Superior temporal gyrus (tissue), 1 donor: Measurements from ENCODE around the gene ATP6V1C2.
"Not testable (repeated sequence)": the region's sequence is repeated elsewhere in the genome, so short reads cannot be mapped to it uniquely, and the experiment has no call there.

Source experiments
- DNase-seq: peaks from one replicate; pipeline ENCODE4 v3.0.0-alpha.2; 2016; ENCODE audit errors: extremely low spot score

Gene ATP6V1C2

GRCh38 chr2:10785260-10785659 lies 63.8 kb downstream of the ATP6V1C2 start:
- DNase-seq = no peak

- DNase-seq = no peak
These were observed 65.0 kb downstream of the ATP6V1C2 start for GRCh38 chr2:10786240-10786982.

GRCh38 chr2:10787176-10787968 lies 65.9 kb downstream of the ATP6V1C2 start:
- DNase-seq = no peak

- no peak for DNase-seq
These were observed 67.4 kb downstream of the ATP6V1C2 start for GRCh38 chr2:10788855-10789254.

DNA sequence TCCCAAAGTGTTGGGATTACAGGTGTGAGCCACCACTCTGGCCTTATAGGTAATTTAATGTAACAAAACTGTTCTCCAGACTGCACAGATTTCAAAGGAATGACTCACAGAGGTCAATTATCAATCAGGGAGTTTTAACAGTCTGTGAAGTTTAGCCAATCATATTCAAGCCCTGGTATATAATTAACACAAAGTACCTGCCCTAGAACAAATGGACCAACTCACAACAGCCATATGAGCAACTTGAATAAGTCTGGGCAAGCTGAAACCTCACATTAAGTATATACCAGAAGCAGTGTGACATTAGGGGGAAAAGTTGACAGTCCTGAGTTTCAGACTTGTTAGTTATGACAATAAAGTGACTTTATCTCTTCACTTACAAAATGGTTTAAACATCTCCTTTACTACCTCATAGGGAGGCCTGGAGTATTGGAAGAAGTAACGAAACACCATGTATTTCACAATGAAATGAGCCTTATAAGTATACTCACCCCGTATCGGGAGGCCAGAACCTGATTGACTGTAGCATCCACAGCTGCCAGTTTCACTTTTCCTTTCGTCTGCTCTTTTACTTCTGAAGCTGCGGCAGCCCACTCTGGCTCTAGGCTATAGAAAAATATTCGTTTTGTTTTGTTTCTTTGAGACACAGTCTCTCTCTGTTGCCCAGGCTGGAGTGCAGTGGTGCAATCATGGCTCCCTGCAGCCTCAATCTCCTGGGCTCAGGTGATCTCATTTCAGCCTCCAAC lies 69.0 kb downstream of the ATP6V1C2 start:
- DNase-seq = no peak

DNA sequence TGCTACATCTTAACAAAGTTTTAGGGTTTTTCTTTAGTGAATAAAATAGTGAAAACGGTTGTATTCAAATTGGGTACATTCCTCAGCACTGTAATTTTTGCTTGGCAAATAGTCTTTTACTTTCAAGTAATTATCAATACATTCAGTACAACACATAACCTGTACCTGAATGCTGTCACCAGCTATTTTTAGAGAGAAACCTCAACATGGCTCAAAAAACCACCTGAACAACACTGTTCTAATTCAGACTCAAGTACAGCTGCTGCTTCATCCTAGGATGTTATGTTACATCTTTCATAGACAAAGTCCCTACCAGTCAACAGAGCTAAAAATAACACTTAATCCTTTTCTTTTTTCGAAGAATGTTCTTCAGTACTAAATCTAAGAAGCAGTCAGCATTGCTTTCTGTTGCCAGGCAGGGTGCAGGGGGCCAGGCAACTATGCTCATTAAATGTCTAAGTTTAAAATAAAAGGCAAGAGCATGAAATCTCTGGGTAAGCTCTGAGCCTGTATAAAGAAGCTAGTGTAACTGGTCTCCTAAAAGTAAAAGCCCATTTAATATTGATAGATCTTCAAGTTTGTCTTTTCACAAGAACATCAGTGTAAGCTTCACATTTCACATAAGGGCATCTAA lies 70.7 kb downstream of the ATP6V1C2 start:
- DNase-seq = no peak

GRCh38 chr2:10792660-10793400 lies 71.4 kb downstream of the ATP6V1C2 start:
- DNase-seq = no peak

DNA sequence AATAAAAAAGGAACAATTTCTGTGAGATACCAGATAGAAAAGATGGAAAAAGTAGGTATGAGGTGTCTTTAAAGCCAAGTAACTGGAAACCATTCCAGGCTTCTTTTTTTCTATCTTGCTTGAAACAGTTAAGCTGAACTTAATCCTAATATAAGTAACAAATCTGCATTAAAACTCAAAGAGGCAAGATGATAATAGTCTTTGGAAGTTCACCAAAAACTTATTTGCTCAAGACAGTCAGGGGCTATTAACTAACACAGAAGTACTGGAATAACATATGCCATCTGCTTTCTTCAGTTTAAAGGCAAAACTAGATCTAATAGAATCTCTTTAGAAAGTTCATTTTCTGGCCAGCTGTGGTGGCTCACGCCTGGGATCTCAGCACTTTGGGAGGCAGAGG lies 72.4 kb downstream of the ATP6V1C2 start:
- no peak for DNase-seq

DNA sequence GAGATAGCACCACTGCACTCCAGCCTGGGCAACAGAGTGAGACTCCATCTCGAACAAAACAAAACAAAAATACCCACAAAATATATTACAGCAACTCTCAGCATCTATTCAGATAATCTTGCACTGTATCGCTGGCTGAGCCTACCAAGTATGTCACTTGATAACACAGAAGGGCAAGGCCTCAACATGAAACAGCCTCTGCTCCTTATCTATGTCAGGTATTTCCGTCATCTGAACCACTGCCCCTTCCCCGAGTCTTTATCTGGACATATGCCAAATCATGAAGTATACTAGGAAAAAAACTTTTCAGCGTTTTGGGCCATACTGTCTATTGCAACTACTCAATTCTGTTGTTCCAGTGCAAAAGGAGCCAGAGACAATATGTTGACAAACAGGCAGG lies 73.4 kb downstream of the ATP6V1C2 start:
- no peak for DNase-seq

- DNase-seq = no peak
These were observed 74.1 kb downstream of the ATP6V1C2 start for GRCh38 chr2:10795508-10796046.

DNA sequence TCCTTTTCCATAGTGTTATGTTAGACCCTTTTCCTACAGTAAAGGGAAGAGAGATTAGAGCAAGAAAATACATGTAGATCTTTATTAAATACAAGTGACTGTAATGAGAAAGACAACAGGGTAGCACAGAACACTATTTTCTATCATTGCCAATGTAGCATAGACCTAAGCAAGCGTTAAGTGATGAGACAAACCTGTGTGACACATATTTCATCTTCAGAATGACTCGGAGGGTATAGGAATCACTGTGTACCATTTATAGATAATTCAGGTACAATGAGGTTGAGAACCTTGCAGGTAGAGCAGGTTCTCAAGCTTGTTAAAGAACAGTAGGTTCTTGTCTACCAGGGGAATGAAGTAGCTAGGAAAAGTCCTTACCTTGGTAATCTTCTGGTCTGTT lies 75.3 kb downstream of the ATP6V1C2 start:
- DNase-seq = no peak

GRCh38 chr2:10798783-10799182 lies 77.4 kb downstream of the ATP6V1C2 start:
- DNase-seq = no peak

DNA sequence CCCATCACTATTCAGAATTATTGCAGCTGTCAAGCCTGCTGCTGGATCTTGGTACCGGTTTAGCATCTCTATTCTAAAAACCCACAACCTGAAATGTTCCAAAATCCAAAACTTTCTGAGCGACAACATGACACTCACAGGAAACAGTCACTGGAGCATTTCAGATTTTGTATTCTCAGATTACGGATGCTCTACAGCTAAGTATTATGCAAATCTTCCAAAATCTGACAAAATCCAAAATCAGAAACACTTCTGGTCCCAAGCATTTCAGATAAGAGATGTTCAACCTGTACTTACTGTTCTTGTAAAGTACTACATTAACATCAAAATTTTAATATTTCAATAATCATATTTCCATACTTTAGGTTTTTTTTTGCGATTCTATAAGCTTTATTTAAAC lies 78.7 kb downstream of the ATP6V1C2 start:
- DNase-seq = no peak

- no peak for DNase-seq
These were observed 81.2 kb downstream of the ATP6V1C2 start for GRCh38 chr2:10802657-10803056.

DNA sequence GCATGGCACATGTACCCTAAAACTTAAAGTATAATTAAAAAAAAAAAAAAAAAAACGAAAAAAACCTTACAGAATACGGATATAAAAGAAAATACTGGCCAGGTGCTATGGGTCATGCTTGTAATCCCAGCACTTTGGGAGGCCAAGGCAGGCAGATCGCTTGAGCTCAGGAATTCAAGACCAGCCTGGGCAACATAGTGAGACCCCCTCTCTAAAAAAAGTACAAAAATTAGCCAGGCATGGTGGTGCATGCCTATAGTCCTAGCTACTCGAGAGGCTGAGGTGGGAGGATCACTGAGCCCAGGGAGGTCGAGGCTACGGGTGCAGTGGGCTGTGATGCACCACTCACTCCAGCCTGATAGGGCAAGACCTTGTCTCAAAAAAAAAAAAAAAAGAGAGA lies 84.6 kb downstream of the ATP6V1C2 start:
- not testable (repeated sequence) for DNase-seq

DNA sequence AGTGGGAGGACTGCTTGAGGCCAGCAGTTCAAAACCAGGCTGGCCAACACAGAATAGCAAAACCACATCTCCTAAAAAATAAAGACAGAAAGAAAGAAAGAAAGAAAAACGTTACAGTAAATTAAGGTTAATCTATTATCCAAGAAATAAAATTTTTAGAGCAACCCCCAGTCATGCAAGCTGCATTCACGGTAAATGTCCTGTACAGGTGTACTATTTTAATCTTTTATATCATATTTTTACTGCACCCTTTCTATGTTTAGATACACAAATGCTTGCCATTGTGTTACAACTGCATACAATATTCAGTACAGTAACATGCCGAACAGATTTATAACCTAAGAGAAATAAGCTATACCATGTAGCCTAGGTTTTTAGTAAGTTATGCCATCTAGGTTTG lies 85.1 kb downstream of the ATP6V1C2 start:
- no peak for DNase-seq

DNA sequence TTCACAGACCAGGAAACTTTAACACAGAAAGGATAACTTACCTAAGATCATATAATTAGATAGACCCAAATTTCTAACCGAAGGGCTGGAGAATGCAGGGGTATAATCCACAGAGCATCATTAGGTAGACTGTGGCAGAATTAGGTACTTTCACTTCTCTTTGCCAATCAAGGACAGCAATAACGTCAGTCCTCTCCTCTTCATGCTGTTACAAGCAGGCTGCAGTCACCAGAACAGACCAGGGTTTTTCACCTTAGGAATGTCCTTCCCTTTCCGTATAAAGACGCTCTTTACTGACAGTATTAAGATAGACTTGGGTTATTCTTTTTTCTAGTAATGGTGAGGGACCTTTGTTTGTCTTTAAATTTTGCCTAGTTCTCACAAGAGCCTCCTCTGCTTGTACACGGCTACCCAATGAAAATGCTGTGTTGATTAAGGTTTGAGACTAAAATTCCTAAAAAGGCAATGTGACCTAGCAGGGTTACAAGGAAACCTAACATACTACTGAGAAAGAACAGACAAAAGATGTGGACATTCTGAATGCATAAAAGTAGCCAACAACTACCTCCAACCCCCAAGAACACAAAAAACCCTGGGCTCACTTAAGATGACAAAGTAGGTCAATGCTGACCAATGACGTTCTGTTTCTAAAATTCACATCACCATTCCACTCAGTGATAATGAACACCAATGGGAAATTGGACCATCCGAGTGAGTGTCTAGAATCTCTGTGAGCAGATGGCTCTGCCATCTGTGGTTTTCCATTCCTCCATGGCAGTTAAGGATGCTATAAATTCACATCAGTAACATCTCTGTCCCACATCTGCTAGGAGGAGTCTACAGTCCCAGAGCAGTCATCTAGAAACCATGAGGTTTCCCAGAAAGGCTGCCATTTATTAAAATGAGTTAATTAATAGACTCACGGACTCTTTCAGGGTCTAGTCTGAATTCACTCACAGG lies 89.1 kb downstream of the ATP6V1C2 start:
- peak; percentile 64 for DNase-seq

DNA sequence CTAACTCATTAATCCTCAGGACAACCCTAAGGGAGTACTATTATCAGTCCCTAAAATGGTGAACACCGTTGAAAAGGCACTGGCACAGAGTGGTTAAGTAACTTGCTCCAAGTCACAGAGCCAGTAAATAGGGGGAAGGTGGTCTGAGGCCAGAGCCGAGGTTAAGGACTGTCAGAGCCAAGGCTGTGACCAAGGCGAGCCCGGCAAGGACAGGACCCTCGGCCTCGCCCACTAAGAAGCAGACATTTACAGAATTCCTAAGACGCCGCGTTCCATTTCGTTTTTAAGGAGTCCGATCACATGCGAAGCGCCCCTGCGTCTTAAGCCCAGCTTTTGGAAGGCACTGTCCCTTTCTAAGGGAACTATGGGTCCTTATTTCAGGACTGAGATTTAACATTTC lies 90.1 kb downstream of the ATP6V1C2 start:
- no peak for DNase-seq

DNA sequence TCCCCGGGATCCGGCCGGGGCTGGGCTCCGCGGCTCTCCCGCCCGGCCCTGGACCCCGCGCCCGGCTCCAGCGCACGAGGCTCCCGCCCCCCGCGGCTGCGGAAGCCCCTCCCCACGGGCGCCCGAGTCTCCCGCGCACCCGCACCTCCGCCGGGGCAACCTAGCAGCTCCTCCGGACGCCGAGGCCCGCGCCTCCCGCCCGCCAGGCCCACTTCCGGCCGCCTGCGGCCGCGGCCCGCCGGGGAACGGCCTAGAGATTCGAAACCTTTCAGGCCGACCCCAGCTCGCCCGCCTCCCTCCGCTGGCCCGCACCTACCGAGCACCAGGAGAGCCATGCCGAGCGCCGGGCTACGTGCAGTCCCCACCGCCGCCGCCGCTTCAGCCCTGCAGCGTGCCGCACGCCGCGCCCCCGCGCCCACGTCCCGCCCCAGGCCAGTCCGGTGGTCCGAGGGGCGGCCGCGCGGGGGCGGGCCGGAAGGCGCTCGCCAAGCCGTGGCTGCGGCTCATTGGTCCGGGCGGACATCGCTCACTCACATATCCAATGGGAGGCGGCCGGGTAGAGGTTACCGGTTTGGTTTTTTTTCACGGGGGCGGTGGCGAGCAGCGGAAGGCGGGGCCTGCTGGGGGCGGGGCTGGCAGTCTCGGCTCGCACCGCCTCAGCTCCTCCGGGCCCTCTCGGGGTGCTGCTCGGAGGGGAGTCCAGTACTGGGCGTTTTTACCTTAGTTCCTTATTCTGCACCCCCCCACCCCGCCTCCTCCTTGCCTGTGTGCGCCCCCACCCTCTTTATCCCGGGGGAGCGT lies 91.1 kb downstream of the ATP6V1C2 start, which contains the start of gene PDIA6:
PDIA6 (minus strand) TSS at position 424 of the 801 bp plus-strand sequence; CDS start at position 335, 89 bp downstream.
- peak; percentile 96 for DNase-seq
